Caco-2 (cell line): ENCODE results near the gene ZC3H18. TPM values are rescaled to one million over a fixed set of nuclear protein-coding genes. Genes with fewer than 3 reads are reported as not detected.

Experiments
- BruUV-seq: library from RNA; stranded (reverse); fragments of 400-500 nt; replicated peaks from 2 replicates; lab custom pipeline; 2021; lab: Mats Ljungman, UMichigan
- CTCF ChIA-PET: fragments of 300-600 bp; sonication (Branson Sonifier 250); formaldehyde crosslinking; loops from one replicate; lab custom pipeline; 2022; ENCODE audit warnings: antibody characterized with exemption; lab: Charles Lee
- POLR2A ChIA-PET: fragments of 300-600 bp; sonication (Branson Sonifier 250); formaldehyde crosslinking; loops from one replicate; lab custom pipeline; 2022; ENCODE audit warnings: antibody characterized with exemption; lab: Charles Lee
- DNase-seq, 2 experiments: peaks; one replicate each; pipeline versions ENCODE4 v3.0.0 to v3.0.0-alpha.2; 2020 to 2022
- H3K27me3 ChIP-seq: replicated peaks from 2 replicates; pipeline ENCODE4 v1.6.0; 2011; ENCODE audit warnings: low read length; ENCODE audit not compliant: control insufficient read depth, insufficient read depth
- H3K36me3 ChIP-seq: 2 replicates; pipeline ENCODE4 v1.5.1; 2011; ENCODE audit warnings: low read length; ENCODE audit not compliant: control insufficient read depth, insufficient read depth
- H3K4me1 ChIP-seq: fragments of 250-450 bp; sonication (Bioruptor Pico); 2 replicates; pipeline ENCODE4 v1.5.1; 2020; ENCODE audit warnings: mild to moderate bottlenecking
- H3K4me3 ChIP-seq: 2 replicates; pipeline ENCODE4 v1.5.1; 2011; ENCODE audit warnings: low read depth, mild to moderate bottlenecking, control low read depth, low read length
- H3K9me3 ChIP-seq: fragments of 250-450 bp; sonication (Bioruptor Pico); 2 replicates; pipeline ENCODE4 v1.5.1; 2020; ENCODE audit warnings: mild to moderate bottlenecking, moderate library complexity
- H3K27ac Mint-ChIP-seq: one replicate; pipeline ENCODE4 v1.8.0; 2022; ENCODE audit warnings: mixed read lengths; ENCODE audit not compliant: unreplicated experiment
- H3K27me3 Mint-ChIP-seq: one replicate; pipeline ENCODE4 v1.8.0; 2022; ENCODE audit warnings: mixed read lengths; ENCODE audit not compliant: insufficient read depth, unreplicated experiment
- H3K36me3 Mint-ChIP-seq: one replicate; pipeline ENCODE4 v1.8.0; 2022; ENCODE audit warnings: mild to moderate bottlenecking, mixed read lengths; ENCODE audit not compliant: insufficient read depth, unreplicated experiment
- H3K4me1 Mint-ChIP-seq: one replicate; pipeline ENCODE4 v1.8.0; 2022; ENCODE audit warnings: low read depth, mixed read lengths; ENCODE audit not compliant: unreplicated experiment
- H3K4me3 Mint-ChIP-seq: one replicate; pipeline ENCODE4 v1.8.0; 2022; ENCODE audit warnings: mild to moderate bottlenecking, moderate library complexity, mixed read lengths; ENCODE audit not compliant: unreplicated experiment
- H3K9me3 Mint-ChIP-seq: one replicate; pipeline ENCODE4 v1.8.0; 2022; ENCODE audit warnings: mixed read lengths; ENCODE audit not compliant: unreplicated experiment
- intact Hi-C: fragments of 100-400 bp; cut with micrococcal nuclease; formaldehyde crosslinking; loops from one replicate; pipeline ENCODE4 v1.10.0; 2022; ENCODE audit not compliant: unreplicated experiment
- total RNA-seq: library from RNA; stranded (reverse); gene quantifications from 2 replicates; pipeline ENCODE4 v1.2.3, GENCODE V29; 2022
- TF ChIP-seq, protein P1 (sequence below), 2 experiments: fragments of 200-600 bp in 1 of 2; IDR thresholded peaks; 1 replicate in 1 of 2; 2 replicates in 1 of 2; pipeline versions ENCODE4 v1.5.1 to v1.8.0; 2011 to 2022; ENCODE audit warnings: antibody characterized with exemption in 1 of 2, control low read depth in 1 of 2, inconsistent platforms in 1 of 2, low read depth in 1 of 2, low read length in 1 of 2, mild to moderate bottlenecking in 1 of 2, moderate library complexity in 1 of 2; ENCODE audit not compliant: insufficient read depth in 1 of 2, severe bottlenecking in 1 of 2, unreplicated experiment in 1 of 2

ZC3H18 gene
- total RNA-seq, 1 experiment from 2014 or later, result 82.0 TPM

- intact Hi-C loops, result no loop called here
- TF ChIP-seq, protein P1, sequence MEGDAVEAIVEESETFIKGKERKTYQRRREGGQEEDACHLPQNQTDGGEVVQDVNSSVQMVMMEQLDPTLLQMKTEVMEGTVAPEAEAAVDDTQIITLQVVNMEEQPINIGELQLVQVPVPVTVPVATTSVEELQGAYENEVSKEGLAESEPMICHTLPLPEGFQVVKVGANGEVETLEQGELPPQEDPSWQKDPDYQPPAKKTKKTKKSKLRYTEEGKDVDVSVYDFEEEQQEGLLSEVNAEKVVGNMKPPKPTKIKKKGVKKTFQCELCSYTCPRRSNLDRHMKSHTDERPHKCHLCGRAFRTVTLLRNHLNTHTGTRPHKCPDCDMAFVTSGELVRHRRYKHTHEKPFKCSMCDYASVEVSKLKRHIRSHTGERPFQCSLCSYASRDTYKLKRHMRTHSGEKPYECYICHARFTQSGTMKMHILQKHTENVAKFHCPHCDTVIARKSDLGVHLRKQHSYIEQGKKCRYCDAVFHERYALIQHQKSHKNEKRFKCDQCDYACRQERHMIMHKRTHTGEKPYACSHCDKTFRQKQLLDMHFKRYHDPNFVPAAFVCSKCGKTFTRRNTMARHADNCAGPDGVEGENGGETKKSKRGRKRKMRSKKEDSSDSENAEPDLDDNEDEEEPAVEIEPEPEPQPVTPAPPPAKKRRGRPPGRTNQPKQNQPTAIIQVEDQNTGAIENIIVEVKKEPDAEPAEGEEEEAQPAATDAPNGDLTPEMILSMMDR (IDR thresholded peaks at IDR 0.05; ENCODE audit: insufficient read depth in 1 of 2, low read depth in 1 of 2, low read length in 1 of 2, severe bottlenecking in 1 of 2, unreplicated experiment in 1 of 2), result no peak
- Mint-ChIP-seq H3K9me3 (no peaks in the 10 kb centered on the region), H3K27me3 (no peaks in the 10 kb centered on the region), H3K4me1 (no peaks in the 10 kb centered on the region), H3K36me3 (peaks cover 69% of the 10 kb centered on the region), H3K27ac (peak overlapping the region; percentile 5), H3K4me3 (no peak overlapping the region)
- H3K36me3 ChIP-seq, result 0 out of 2 replicates have a peak, but pooled peaks cover 1% of the 10 kb centered on the region
- H3K4me3 ChIP-seq, result no peak overlapping the region
- H3K4me1 ChIP-seq, result peaks cover 12% of the 10 kb centered on the region; the same call in 1 of the 2 replicates
- H3K9me3 ChIP-seq, result no peaks in the 10 kb centered on the region
- ChIA-PET POLR2A (no interaction called here), CTCF (interaction anchor here (0.7 kb wide), 1 partner anchor 8 kb away, joined by 3 read pairs; no protein-coding TSS in a partner anchor)
- H3K27me3 ChIP-seq, result no peaks in the 10 kb centered on the region
- no TSS peak for BruUV-seq
- DNase-seq, result no peak
Observed at GRCh38 chr16:88640039-88640495, 69.9 kb downstream of the ZC3H18 start.

DNA sequence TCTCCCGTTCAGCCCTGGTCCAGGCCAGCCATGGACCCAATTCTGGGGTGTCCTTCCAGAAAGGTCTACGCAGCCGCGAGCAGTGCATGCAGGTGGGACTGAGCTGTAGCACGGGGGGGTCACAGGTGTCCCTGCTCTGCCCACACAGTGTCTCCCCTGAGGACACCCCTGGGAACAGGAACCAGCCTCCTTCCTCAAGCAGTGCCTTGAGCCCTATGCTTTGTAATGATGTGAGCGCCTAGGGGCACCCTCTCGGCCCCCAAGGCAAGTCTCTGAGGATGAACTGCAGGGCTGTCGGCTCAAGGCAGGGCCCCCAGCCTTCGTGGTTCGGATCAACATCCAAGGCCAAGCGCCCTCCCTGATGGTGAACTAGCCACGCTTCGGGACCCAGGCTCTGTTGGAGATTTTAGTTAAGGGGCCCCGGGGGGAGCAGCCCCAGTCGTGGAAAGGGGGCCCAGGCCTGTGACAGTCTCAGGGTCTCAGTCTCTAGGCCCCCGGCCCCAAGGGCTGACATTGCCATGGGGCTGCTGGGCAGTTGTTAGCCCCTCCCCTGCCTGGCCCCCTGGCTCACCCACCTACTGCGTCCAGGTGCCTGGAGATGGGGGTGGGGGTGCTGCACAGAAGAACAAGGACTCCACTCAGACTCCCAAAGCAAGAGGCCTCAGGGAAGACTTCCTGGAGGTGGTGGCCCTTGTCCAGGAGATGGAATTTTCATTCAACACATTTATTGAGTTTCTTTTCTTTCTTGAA, 70.5 kb downstream of the ZC3H18 start:
- Histone ChIP-seq H3K4me3 (no peak overlapping the region), H3K27me3 (no peaks in the 10 kb centered on the region), H3K4me1 (peaks cover 12% of the 10 kb centered on the region; the same call in 1 of the 2 replicates), H3K36me3 (0 out of 2 replicates have a peak, but pooled peaks cover 1% of the 10 kb centered on the region), H3K9me3 (no peaks in the 10 kb centered on the region)
- DNase-seq, result no peak
- TF ChIP-seq, protein P1 (IDR thresholded peaks at IDR 0.05; ENCODE audit: insufficient read depth in 1 of 2, low read depth in 1 of 2, low read length in 1 of 2, severe bottlenecking in 1 of 2, unreplicated experiment in 1 of 2), result no peak
- BruUV-seq, result no TSS peak
- intact Hi-C loops, result no loop called here
- POLR2A ChIA-PET, result no interaction called here
- Mint-ChIP-seq H3K9me3 (no peaks in the 10 kb centered on the region), H3K27me3 (no peaks in the 10 kb centered on the region), H3K36me3 (peaks cover 63% of the 10 kb centered on the region), H3K27ac (no peak overlapping the region), H3K4me3 (no peak overlapping the region), H3K4me1 (no peaks in the 10 kb centered on the region)
- CTCF ChIA-PET, result interaction anchor here (0.7 kb wide), 1 partner anchor 9 kb away, joined by 3 read pairs; no protein-coding TSS in a partner anchor

DNA sequence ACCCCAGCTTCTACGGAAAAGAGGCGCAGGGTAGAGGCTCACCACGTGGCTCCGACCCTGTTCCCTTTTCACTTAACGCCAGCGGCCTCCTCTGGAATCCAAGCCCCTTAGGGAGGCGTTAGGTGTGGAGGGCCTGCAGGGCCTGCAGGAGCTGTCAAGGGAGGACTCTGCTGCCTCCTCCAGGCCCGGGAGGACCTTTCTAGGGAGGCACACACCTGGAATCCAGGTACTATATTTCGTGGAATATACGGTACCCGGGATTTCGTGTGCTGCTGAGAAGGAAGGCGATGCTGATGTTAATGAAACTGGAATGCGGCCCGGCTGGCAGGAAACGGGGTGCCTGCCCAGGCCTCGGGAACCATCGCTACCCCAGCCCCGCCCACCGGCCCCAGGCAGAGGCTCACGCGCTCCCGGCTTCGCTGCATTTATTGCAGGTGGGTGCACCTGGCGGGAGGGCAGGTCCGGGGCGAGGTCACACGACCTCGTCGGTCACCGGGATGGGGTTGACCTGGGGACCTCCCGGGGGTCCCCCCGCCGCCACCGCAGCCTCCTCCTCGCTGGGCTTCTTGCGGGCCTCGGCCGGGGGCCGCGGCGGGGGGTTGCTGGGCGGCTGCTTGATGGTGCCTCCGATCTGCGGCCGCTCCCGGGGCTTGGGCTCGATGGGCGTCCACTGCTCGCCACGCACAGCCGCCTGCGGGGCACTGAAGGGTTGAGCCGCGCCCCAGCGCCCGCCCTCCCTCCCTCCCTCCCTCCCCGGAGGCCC, 72.9 kb downstream of the ZC3H18 start:
- Histone ChIP-seq H3K27me3 (no peaks in the 10 kb centered on the region), H3K36me3 (0 out of 2 replicates have a peak, but pooled peaks cover 1% of the 10 kb centered on the region), H3K9me3 (no peaks in the 10 kb centered on the region), H3K4me1 (peaks cover 12% of the 10 kb centered on the region; the same call in 1 of the 2 replicates), H3K4me3 (no peak overlapping the region)
- intact Hi-C loops, result no loop called here
- Mint-ChIP-seq H3K27me3 (no peaks in the 10 kb centered on the region), H3K4me3 (no peak overlapping the region), H3K27ac (peak overlapping the region; percentile 53), H3K4me1 (no peaks in the 10 kb centered on the region), H3K36me3 (peaks cover 53% of the 10 kb centered on the region), H3K9me3 (no peaks in the 10 kb centered on the region)
- TF ChIP-seq, protein P1 (IDR thresholded peaks at IDR 0.05; ENCODE audit: insufficient read depth in 1 of 2, low read depth in 1 of 2, low read length in 1 of 2, severe bottlenecking in 1 of 2, unreplicated experiment in 1 of 2), result no peak
- no peak for DNase-seq
- ChIA-PET CTCF (interaction anchor here (0.6 kb wide), 1 partner anchor 52 kb away, joined by 6 read pairs; no protein-coding TSS in a partner anchor), POLR2A (no interaction called here)
- no TSS peak for BruUV-seq
